ENCODE data around the gene ANGEL1.
A peak's percentile ranks its signal among the peaks of the same experiment; 100 is the strongest.

ANGEL1 gene

GRCh38 chr14:76772300-76773187, 40.1 kb downstream of the ANGEL1 start:
- H3K4me3 ChIP-seq (ENCODE audit: low read depth, low read length) = no peak overlapping the region
- H2AFZ ChIP-seq = no peak overlapping the region
- H3K4me1 ChIP-seq = peaks cover 5% of the 10 kb centered on the region
- no peak overlapping the region for H3K9ac ChIP-seq
- TF ChIP-seq CTCF (IDR thresholded peaks at IDR 0.05) = no peak
- H3K9me3 ChIP-seq (ENCODE audit: control insufficient read depth, low read length) = no peaks in the 10 kb centered on the region
- H3K4me2 ChIP-seq (ENCODE audit: low read length) = no peak overlapping the region
- no peaks in the 10 kb centered on the region for H3K79me2 ChIP-seq
- H3K36me3 ChIP-seq (ENCODE audit: control insufficient read depth, insufficient read depth, low read length) = no peaks in the 10 kb centered on the region
- no peaks in the 10 kb centered on the region for H3K27me3 ChIP-seq (ENCODE audit: control insufficient read depth, insufficient read depth, low read length)
- H3K27ac ChIP-seq = peak overlapping the region; percentile 57

- no peak for TF ChIP-seq CTCF (IDR thresholded peaks at IDR 0.05)
- H2AFZ ChIP-seq = no peak overlapping the region
- H3K27ac ChIP-seq = no peak overlapping the region
- H3K79me2 ChIP-seq = no peaks in the 10 kb centered on the region
- H3K27me3 ChIP-seq (ENCODE audit: control insufficient read depth, insufficient read depth, low read length) = no peaks in the 10 kb centered on the region
- H3K4me3 ChIP-seq (ENCODE audit: low read depth, low read length) = no peak overlapping the region
- no peaks in the 10 kb centered on the region for H3K36me3 ChIP-seq (ENCODE audit: control insufficient read depth, insufficient read depth, low read length)
- H3K9me3 ChIP-seq (ENCODE audit: control insufficient read depth, low read length) = no peaks in the 10 kb centered on the region
- peaks cover 5% of the 10 kb centered on the region for H3K4me1 ChIP-seq
- H3K4me2 ChIP-seq (ENCODE audit: low read length) = no peak overlapping the region
- no peak overlapping the region for H3K9ac ChIP-seq
Observed at GRCh38 chr14:76771437-76771980, 41.2 kb downstream of the ANGEL1 start.

- no peaks in the 10 kb centered on the region for H3K9me3 ChIP-seq (ENCODE audit: control insufficient read depth, low read length)
- peaks cover 5% of the 10 kb centered on the region for H3K4me1 ChIP-seq
- H2AFZ ChIP-seq = no peak overlapping the region
- no peaks in the 10 kb centered on the region for H3K27me3 ChIP-seq (ENCODE audit: control insufficient read depth, insufficient read depth, low read length)
- H3K79me2 ChIP-seq = no peaks in the 10 kb centered on the region
- no peaks in the 10 kb centered on the region for H3K36me3 ChIP-seq (ENCODE audit: control insufficient read depth, insufficient read depth, low read length)
- no peak overlapping the region for H3K9ac ChIP-seq
- H3K4me2 ChIP-seq (ENCODE audit: low read length) = no peak overlapping the region
- H3K27ac ChIP-seq = no peak overlapping the region
- H3K4me3 ChIP-seq (ENCODE audit: low read depth, low read length) = no peak overlapping the region
- TF ChIP-seq CTCF (IDR thresholded peaks at IDR 0.05) = no peak
Observed at GRCh38 chr14:76770521-76771436, 41.9 kb downstream of the ANGEL1 start.

GRCh38 chr14:76769636-76770292, 42.9 kb downstream of the ANGEL1 start:
- no peak overlapping the region for H3K9ac ChIP-seq
- H3K9me3 ChIP-seq (ENCODE audit: control insufficient read depth, low read length) = no peaks in the 10 kb centered on the region
- H3K79me2 ChIP-seq = no peaks in the 10 kb centered on the region
- H3K27me3 ChIP-seq (ENCODE audit: control insufficient read depth, insufficient read depth, low read length) = no peaks in the 10 kb centered on the region
- no peak overlapping the region for H3K27ac ChIP-seq
- no peak overlapping the region for H3K4me2 ChIP-seq (ENCODE audit: low read length)
- no peaks in the 10 kb centered on the region for H3K36me3 ChIP-seq (ENCODE audit: control insufficient read depth, insufficient read depth, low read length)
- H3K4me1 ChIP-seq = peaks cover 5% of the 10 kb centered on the region
- H2AFZ ChIP-seq = no peak overlapping the region
- H3K4me3 ChIP-seq (ENCODE audit: low read depth, low read length) = no peak overlapping the region
- no peak for TF ChIP-seq CTCF (IDR thresholded peaks at IDR 0.05)

Measured in parathyroid adenoma (tissue), 2 donors.